Activated naive CD4-positive, alpha-beta T cell treated with anti-CD3 and anti-CD28 coated beads, Interleukin-2, amount 50 U/mL, for 24 hours (primary cell): ENCODE data around the gene HHATL.
A peak's percentile ranks its signal among the peaks of the same experiment; 100 is the strongest.

ENCODE experiments used
- H3K27ac Mint-ChIP-seq: one replicate; pipeline ENCODE4 v1.8.0; 2021; ENCODE audit warnings: mild to moderate bottlenecking, mixed read lengths
- H3K27me3 Mint-ChIP-seq: one replicate; pipeline ENCODE4 v1.8.0; 2021; ENCODE audit warnings: mixed read lengths
- H3K36me3 Mint-ChIP-seq: one replicate; pipeline ENCODE4 v1.8.0; 2021; ENCODE audit warnings: mixed read lengths
- H3K4me1 Mint-ChIP-seq: one replicate; pipeline ENCODE4 v1.8.0; 2021; ENCODE audit warnings: mixed read lengths
- H3K4me3 Mint-ChIP-seq: one replicate; pipeline ENCODE4 v1.8.0; 2021; ENCODE audit warnings: mild to moderate bottlenecking, mixed read lengths
- H3K9me3 Mint-ChIP-seq: one replicate; pipeline ENCODE4 v1.8.0; 2021; ENCODE audit warnings: mixed read lengths

HHATL gene

DNA sequence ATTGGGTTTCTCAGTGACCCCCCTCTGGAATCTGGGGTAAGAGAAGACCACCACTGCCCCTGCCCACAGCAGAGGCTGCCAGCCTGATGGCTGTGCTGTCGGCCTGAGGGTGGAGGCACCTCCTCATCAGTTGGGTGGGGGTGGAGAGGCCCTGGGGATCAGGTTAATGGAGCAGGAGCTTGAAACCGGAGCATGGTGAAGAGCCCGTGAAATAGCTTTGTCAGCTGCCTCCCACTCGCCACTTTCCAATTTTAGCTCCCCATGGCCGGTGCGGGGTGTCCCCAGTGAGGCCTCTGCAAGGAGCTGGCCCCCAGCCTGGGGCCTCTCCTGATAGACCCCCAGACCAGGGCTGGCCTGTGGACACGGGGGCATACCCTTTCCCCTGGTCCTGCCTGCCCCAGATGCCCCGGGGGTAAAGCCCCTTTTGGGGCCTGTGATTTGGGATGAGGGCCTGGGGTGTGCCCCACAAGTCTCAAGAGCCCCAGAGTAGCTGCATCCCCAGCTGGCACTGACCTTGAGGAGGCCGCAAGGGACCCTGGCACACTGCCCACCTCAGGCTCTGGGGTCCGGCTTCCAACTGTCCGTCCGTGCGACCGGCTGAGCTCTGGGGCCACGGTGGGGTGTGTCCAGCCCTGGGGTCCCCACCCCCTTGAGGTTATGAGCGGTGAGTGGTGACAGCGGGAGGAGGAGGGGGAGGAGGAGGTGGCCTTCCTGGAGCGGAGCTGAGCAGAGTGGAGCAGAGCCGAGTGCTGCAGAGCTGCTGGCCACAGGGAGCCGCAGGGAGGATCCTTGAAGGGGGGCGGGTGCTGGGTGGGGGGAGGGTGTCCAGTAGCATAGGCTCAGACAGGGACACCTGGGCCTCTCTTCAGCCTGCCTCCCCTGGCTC, at the start of gene HHATL:
Gene HHATL, minus strand, starts transcription at position 733 of the 886 bp plus-strand sequence. CDS start 1,972 bp downstream, outside the sequence.
- Mint-ChIP-seq H3K27me3 (no peaks in the 10 kb centered on the region), H3K4me1 (no peaks in the 10 kb centered on the region), H3K9me3 (no peaks in the 10 kb centered on the region), H3K4me3 (no peak within 1 kb of the TSS), H3K27ac (no peak within 1 kb of the TSS), H3K36me3 (no peaks in the 10 kb centered on the region)

DNA sequence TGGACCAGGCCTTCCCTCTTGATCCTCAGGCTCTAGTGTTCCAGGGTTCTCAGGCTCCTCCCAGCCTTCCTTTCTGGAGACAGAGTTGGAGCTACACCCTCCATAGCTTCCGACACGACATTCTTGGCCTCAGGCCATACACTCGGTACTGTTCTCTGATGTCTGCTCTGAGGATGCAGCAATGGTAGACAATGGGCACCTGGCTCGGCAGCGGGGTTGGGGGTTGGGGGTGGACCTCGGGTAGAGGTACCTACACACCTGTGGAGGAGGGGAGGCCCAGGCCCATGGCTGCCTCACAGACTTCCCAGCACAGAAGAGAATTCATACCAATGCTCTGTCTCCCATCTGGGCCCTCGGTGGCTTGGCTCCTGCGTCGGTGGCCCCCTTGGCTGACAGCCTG, 49.0 kb upstream of the HHATL start:
- Mint-ChIP-seq H3K27ac (no peak overlapping the region), H3K4me3 (no peak overlapping the region)

DNA sequence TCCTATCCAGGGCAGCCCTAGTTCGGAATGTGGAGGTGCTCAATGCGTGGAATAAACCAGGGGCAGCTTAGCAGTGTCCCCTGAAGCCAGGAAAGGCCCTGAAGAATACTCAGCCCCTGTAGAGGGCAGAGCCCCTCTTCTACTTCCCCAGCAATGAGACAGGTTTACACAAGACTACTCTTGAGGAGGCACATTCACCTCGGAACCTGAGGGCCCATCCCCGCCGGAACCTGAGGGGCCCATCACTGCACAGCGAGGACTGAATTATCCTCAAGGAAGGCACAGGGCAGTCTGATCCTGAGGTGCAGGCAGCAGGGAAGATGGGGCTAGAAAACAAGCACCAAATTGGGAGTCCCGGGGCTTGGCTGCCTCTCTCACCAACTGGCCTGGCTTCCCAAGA, 48.2 kb upstream of the HHATL start:
- H3K4me3 Mint-ChIP-seq = no peak overlapping the region
- H3K4me1 Mint-ChIP-seq = peaks cover 25% of the 10 kb centered on the region
- no peak overlapping the region for H3K27ac Mint-ChIP-seq

More for the DNA sequence above, 49.0 kb upstream of the HHATL start:
- no peaks in the 10 kb centered on the region for H3K27me3 Mint-ChIP-seq
- H3K36me3 Mint-ChIP-seq = no peaks in the 10 kb centered on the region
- H3K9me3 Mint-ChIP-seq = no peaks in the 10 kb centered on the region
- peaks cover 24% of the 10 kb centered on the region for H3K4me1 Mint-ChIP-seq

GRCh38 chr3:42749753-42750231, 47.2 kb upstream of the HHATL start:
- Mint-ChIP-seq H3K4me1 (peaks cover 28% of the 10 kb centered on the region), H3K9me3 (no peaks in the 10 kb centered on the region), H3K27me3 (no peaks in the 10 kb centered on the region), H3K4me3 (no peak overlapping the region), H3K27ac (no peak overlapping the region), H3K36me3 (no peaks in the 10 kb centered on the region)

More for the DNA sequence above, 48.2 kb upstream of the HHATL start:
- Mint-ChIP-seq H3K36me3 (no peaks in the 10 kb centered on the region), H3K9me3 (no peaks in the 10 kb centered on the region), H3K27me3 (no peaks in the 10 kb centered on the region)

DNA sequence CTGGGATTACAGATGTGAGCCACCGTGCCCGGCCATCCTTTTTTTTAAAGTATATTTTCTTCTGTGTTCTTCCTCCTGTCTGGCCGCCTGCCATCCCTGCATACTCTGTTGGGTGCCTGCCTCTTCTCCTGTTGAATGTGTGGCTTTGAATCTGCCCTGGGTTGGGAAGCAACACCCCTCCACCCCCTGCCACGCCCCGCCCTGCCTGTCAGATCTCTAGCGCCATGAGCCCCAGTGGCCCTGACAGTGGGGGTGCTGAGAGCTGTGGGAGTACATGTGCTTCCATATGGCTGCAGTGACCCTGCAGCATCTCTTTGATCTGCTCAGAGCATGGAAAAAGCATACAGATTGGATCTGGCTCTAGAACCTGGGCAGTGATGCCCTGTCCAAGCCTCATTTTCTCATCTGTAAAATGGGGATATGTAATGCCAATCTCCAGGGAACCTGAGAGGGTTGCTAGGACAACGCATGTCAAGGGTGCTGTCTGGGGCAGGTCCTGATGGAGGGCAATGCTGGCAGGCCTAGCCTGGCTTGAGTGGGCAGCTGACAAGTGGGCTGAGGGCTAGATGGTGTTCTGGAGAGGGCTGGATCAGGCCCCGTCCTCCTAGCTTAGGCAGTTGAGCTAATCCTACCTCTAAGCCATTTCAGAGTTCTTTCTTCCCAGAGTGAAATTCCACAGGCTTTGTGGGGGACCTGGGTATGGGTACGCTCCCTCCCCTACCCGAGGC, 46.6 kb upstream of the HHATL start:
- Mint-ChIP-seq H3K4me3 (no peak overlapping the region), H3K36me3 (no peaks in the 10 kb centered on the region), H3K27me3 (no peaks in the 10 kb centered on the region), H3K4me1 (peaks cover 32% of the 10 kb centered on the region), H3K27ac (no peak overlapping the region), H3K9me3 (no peaks in the 10 kb centered on the region)

- no peaks in the 10 kb centered on the region for H3K36me3 Mint-ChIP-seq
- H3K4me3 Mint-ChIP-seq = no peak overlapping the region
- H3K27me3 Mint-ChIP-seq = no peaks in the 10 kb centered on the region
- H3K4me1 Mint-ChIP-seq = peaks cover 36% of the 10 kb centered on the region
- peak overlapping the region; percentile 46 for H3K27ac Mint-ChIP-seq
- no peaks in the 10 kb centered on the region for H3K9me3 Mint-ChIP-seq
These were observed 45.0 kb upstream of the HHATL start for GRCh38 chr3:42747581-42747980.

DNA sequence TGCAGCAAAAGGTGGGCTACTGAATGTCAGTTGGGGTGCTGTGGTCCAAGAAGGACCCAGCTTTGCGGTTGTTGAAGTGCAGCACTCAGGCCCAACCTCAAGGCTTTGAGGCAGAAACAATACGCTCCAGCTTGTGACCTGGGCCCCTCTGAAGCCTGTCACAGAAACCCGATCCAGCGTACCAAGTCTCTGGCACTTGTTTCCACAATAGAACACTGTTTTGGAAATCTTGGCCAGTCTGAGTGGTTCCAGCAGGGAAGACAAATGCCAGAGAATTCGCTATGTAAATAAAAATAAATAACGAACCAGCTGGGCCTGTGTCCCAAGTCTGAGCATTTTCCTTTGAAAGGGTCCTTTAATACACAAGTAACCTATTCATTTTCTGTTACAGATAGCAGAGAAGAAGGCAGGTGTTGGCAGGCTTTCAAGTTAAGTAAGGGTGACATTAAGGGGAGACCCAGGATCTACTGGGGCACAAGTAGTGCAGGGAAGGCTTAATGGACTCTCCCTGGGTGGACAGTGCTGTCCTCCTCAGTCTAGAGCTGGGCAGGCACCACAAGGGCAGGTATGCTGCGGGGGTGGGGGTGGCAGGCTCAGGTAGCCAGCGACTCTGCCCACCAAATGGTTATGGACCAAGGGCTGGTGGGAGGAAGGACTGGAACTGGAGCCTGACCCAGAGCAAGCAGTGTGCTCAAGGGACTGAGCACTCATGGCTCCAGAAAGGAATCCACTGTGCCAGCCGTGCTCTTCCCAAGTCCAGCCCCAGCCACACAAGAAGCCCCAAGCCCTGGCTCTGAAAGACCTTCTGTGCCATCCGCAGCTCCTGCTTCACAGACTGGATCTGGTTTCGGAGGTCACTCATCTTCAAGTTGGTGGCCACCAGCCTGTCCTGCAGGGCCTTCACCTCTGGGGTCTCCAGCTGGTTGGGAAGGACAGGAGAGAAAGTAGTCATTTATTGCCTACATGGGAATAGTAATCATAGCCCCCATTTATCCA, 44.2 kb upstream of the HHATL start:
- Mint-ChIP-seq H3K9me3 (no peaks in the 10 kb centered on the region), H3K4me1 (peaks cover 36% of the 10 kb centered on the region), H3K27ac (peak overlapping the region; percentile 35), H3K36me3 (no peaks in the 10 kb centered on the region), H3K27me3 (no peaks in the 10 kb centered on the region), H3K4me3 (peak overlapping the region; percentile 15)

- Mint-ChIP-seq H3K9me3 (no peaks in the 10 kb centered on the region), H3K27me3 (no peaks in the 10 kb centered on the region), H3K4me3 (no peak overlapping the region), H3K4me1 (peaks cover 36% of the 10 kb centered on the region), H3K27ac (no peak overlapping the region), H3K36me3 (no peaks in the 10 kb centered on the region)
These were observed 43.3 kb upstream of the HHATL start for GRCh38 chr3:42745776-42746454.

DNA sequence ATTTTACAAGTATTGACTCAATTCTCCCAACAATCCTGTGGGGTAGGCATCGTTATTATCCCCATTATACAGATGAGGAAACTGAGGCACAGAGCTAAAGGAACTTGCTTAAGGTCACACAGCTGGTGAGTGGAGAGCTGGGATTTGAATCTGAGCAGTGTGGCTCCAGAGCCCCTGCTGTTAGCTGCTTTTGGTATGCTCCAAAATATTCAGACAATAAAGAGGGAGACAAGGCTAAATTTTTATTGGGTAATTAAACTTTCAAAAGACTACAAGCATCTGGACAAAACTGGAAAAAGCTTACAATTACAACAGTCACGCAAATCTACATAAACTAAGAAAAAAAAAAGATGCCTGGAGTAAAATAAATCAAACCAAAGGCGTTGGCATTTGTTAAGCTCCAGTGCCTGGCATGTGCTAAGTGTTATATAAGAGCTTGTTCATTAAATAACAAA, 42.7 kb upstream of the HHATL start:
- Mint-ChIP-seq H3K9me3 (no peaks in the 10 kb centered on the region), H3K27me3 (no peaks in the 10 kb centered on the region), H3K4me1 (peaks cover 36% of the 10 kb centered on the region), H3K27ac (no peak overlapping the region), H3K36me3 (no peaks in the 10 kb centered on the region), H3K4me3 (no peak overlapping the region)

GRCh38 chr3:42743204-42743995, 40.8 kb upstream of the HHATL start:
- no peaks in the 10 kb centered on the region for H3K36me3 Mint-ChIP-seq

GRCh38 chr3:42742688-42743087, 40.1 kb upstream of the HHATL start:
- H3K27me3 Mint-ChIP-seq = no peaks in the 10 kb centered on the region
- peaks cover 21% of the 10 kb centered on the region for H3K4me1 Mint-ChIP-seq
- no peaks in the 10 kb centered on the region for H3K36me3 Mint-ChIP-seq
- H3K9me3 Mint-ChIP-seq = no peaks in the 10 kb centered on the region
- no peak overlapping the region for H3K27ac Mint-ChIP-seq
- H3K4me3 Mint-ChIP-seq = no peak overlapping the region

More at GRCh38 chr3:42743204-42743995, 40.8 kb upstream of the HHATL start:
- Mint-ChIP-seq H3K4me3 (no peak overlapping the region), H3K9me3 (no peaks in the 10 kb centered on the region), H3K27me3 (no peaks in the 10 kb centered on the region), H3K4me1 (peaks cover 28% of the 10 kb centered on the region), H3K27ac (no peak overlapping the region)

- no peaks in the 10 kb centered on the region for H3K36me3 Mint-ChIP-seq
- H3K9me3 Mint-ChIP-seq = no peaks in the 10 kb centered on the region
- H3K27ac Mint-ChIP-seq = no peak overlapping the region
- peaks cover 17% of the 10 kb centered on the region for H3K4me1 Mint-ChIP-seq
- no peaks in the 10 kb centered on the region for H3K27me3 Mint-ChIP-seq
- no peak overlapping the region for H3K4me3 Mint-ChIP-seq
These were observed 39.7 kb upstream of the HHATL start for GRCh38 chr3:42742259-42742658.

DNA sequence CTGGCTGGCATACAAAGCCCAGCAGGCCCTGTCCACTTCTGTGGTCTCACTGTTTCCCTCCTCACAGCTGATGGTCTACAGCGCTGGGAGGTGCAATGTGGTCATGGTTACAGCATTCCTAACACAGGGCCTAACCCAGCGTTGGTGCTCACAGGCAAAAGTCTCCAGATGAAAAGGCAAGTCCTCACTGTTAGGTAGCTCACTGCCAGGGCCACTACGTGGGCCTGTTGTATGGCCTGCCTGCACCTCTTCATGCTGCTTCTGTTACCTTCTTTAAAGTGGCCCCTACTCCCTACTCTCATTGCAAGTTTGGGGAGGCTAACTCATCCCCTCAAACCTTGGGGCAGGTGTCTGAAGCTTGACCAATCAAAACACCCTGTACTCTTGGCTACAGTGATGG, 39.2 kb upstream of the HHATL start:
- no peaks in the 10 kb centered on the region for H3K36me3 Mint-ChIP-seq
- H3K27ac Mint-ChIP-seq = no peak overlapping the region
- no peaks in the 10 kb centered on the region for H3K9me3 Mint-ChIP-seq
- no peak overlapping the region for H3K4me3 Mint-ChIP-seq
- no peaks in the 10 kb centered on the region for H3K27me3 Mint-ChIP-seq
- H3K4me1 Mint-ChIP-seq = peaks cover 14% of the 10 kb centered on the region
